ENCODE data around the gene CNTN6.

CNTN6 gene

GRCh38 chr3:1092771-1093170 lies at the start of gene CNTN6:
CNTN6 (plus strand) TSS chr3:1093024; CDS start chr3:1148009, 54,985 bp downstream.
- no peak for DNase-seq (ENCODE audit: low read depth in 2 of 2)

- DNase-seq (ENCODE audit: low read depth in 2 of 2) = no peak
Observed at GRCh38 chr3:1048558-1048957, 44.3 kb upstream of the CNTN6 start.

GRCh38 chr3:1055870-1056269 lies 37.0 kb upstream of the CNTN6 start:
- no peak for DNase-seq (ENCODE audit: low read depth in 2 of 2)

- DNase-seq (ENCODE audit: low read depth in 2 of 2) = no peak
Observed at GRCh38 chr3:1056744-1057143, 36.1 kb upstream of the CNTN6 start.

- DNase-seq (ENCODE audit: low read depth in 2 of 2) = no peak
Observed at GRCh38 chr3:1057436-1057835, 35.4 kb upstream of the CNTN6 start.

GRCh38 chr3:1068985-1069384 lies 23.8 kb upstream of the CNTN6 start:
- no peak for DNase-seq (ENCODE audit: low read depth in 2 of 2)

GRCh38 chr3:1072041-1072440 lies 20.8 kb upstream of the CNTN6 start:
- no peak for DNase-seq (ENCODE audit: low read depth in 2 of 2)

GRCh38 chr3:1079662-1080061 lies 13.2 kb upstream of the CNTN6 start:
- DNase-seq (ENCODE audit: low read depth in 2 of 2) = no peak

GRCh38 chr3:1082108-1082507 lies 10.7 kb upstream of the CNTN6 start:
- no peak for DNase-seq (ENCODE audit: low read depth in 2 of 2)

- no peak for DNase-seq (ENCODE audit: low read depth in 2 of 2)
Observed at GRCh38 chr3:1087066-1087560, 5.7 kb upstream of the CNTN6 start.

GRCh38 chr3:1088503-1088902 lies 4.3 kb upstream of the CNTN6 start:
- no peak for DNase-seq (ENCODE audit: low read depth in 2 of 2)

- no peak for DNase-seq (ENCODE audit: low read depth in 2 of 2)
Observed at GRCh38 chr3:1091286-1091685, 1.5 kb upstream of the CNTN6 start.

- DNase-seq (ENCODE audit: low read depth in 2 of 2) = no peak
Observed at GRCh38 chr3:1092061-1092460, 763 bp upstream of the CNTN6 start.

- DNase-seq (ENCODE audit: low read depth in 2 of 2) = no peak
Observed at GRCh38 chr3:1093217-1093616, 393 bp downstream of the CNTN6 start.

GRCh38 chr3:1103525-1103924 lies 10.7 kb downstream of the CNTN6 start:
- DNase-seq (ENCODE audit: low read depth in 2 of 2) = no peak

- no peak for DNase-seq (ENCODE audit: low read depth in 2 of 2)
Observed at GRCh38 chr3:1117843-1118473, 25.1 kb downstream of the CNTN6 start.

GRCh38 chr3:1131166-1131565 lies 38.3 kb downstream of the CNTN6 start:
- no peak for DNase-seq (ENCODE audit: low read depth in 2 of 2)

- DNase-seq (ENCODE audit: low read depth in 2 of 2) = no peak
Observed at GRCh38 chr3:1135194-1135593, 42.4 kb downstream of the CNTN6 start.

- no peak for DNase-seq (ENCODE audit: low read depth in 2 of 2)
Observed at GRCh38 chr3:1138036-1138435, 45.2 kb downstream of the CNTN6 start.

GRCh38 chr3:1139071-1139470 lies 46.2 kb downstream of the CNTN6 start:
- no peak for DNase-seq (ENCODE audit: low read depth in 2 of 2)

GRCh38 chr3:1147326-1147725 lies 54.5 kb downstream of the CNTN6 start:
- no peak for DNase-seq (ENCODE audit: low read depth in 2 of 2)

GRCh38 chr3:1147819-1148218 lies 55.0 kb downstream of the CNTN6 start:
- no peak for DNase-seq (ENCODE audit: low read depth in 2 of 2)

- DNase-seq (ENCODE audit: low read depth in 2 of 2) = no peak
Observed at GRCh38 chr3:1164101-1164500, 71.3 kb downstream of the CNTN6 start.

- no peak for DNase-seq (ENCODE audit: low read depth in 2 of 2)
Observed at GRCh38 chr3:1171320-1171719, 78.5 kb downstream of the CNTN6 start.

Measured in activated CD8-positive, alpha-beta memory T cell treated with anti-CD3 and anti-CD28 coated beads for 4 hours (primary cell).